ENCODE data around the gene FANCG.

FANCG gene

DNA sequence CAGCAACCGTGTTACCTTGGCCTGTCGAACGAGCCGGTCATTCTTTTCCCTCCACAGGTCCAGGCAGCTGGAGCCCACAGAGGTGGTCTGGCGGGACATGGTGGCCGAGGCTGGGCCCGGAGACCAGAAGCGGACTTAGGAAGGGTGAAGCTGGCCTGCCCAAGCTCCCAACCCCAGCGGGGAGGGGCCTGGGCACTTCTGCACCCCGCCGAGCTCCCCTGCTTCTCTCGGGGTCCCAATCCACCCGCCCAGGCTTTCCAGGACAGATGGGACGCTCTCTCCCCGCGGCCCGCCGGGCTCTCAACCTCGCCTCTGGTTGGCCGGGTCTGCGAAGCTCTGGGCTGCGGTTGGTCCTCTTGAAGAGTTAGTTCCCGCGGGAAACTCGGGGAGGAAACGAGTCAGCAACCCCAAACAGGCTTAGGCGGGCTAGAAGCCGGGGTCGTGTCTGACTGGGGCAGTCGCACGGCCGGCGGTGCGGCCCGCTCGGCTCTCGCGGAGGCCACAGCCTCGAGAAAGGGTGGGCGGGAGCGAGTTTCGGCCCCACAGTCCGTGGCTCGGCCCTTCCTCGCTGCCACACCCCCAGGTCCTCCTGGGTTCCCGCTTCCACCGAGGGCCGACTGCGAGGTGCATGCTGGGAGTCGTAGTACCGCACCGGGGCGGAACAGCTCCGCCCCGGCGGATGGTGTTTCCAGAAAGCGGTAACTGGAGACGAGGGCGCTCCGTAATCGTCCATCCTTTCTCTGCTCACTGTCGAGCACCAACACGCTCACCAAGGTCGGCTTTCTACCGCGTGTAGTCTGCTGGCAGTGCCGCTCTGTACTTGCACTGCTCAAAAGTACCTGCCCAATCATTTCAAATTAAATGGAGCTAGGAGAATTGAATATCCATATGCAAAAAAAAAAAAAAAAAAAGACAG lies at the start of gene FANCG:
TSS of gene FANCG (minus strand) at position 517 of the 916 bp plus-strand sequence. CDS start at position 99, 418 bp downstream.
- peak; percentile 83 for DNase-seq

DNA sequence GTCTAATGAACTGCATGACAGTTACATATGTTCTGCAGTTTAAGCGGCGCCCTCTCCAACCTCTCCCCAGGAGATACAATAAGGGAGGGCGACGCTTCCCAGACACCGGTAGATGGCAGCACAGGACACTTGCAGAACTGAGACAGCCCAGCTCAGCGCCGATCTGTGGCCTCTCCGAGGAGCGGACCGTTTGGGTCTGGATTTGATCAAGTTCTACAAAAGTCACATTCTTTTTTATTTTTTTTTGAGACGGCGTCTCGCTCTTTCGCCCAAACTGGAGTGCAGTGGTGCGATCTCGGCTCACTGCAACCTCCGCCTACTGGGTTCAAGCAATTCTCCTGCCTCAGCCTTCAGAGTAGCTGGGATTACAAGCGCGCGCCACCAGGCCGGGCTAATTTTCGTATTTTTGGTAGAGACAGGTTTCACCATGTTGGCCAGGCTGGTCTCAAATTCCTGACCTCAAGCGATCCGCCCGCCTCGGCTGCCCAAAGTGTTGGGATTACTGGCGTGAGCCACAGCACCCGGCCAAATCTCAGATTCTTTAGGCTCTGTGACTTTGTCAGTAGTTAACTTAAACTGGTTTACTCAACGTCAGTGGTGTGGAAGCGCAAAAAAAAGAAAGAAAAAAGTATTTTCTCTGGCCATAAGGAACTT lies 37.3 kb upstream of the FANCG start:
- DNase-seq, result peak; percentile 86

- DNase-seq, result no peak
Measured at GRCh38 chr9:35116539-35116897, 36.8 kb upstream of the FANCG start.

DNA sequence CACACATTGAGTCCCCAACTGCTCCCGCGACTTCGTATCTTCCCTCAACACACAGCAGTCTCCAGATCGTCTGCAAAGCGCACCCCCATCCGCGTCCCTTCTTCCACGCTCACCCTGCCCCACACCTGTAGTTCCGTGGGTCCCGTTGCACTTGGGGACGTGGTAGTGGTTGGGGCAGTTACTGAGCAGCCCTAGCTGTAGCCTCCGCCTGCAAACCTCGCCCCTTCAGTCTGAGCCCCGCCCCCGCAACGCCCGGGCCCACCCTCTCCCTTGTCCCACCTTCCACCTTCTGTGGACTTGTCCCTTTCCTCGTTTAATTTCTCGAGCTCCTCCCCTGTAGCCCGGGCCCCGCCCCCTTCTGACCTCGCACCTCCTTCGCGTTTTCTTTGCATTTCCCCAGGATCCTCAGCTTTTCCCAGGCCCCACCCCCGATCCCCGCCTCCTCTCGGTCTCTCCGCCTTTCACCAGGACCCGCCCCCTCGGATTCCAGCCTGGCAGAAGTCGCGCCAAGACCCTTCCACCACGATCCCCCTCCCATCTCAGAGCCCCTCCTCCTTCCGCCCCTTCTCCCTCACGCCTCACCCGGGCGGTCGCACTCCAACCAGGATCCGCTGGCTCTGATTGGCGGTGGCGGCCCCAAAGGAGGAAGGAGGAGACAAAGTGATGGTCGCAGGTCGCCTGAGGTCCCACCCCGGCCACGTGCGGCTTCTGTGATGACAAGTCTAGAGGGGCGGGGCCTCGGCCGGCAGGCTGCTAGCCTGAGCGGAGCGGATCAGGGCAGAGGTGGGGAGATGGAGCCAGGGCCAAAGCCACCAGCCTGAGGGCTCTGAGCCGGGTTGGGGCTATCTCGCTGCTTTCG lies 36.2 kb upstream of the FANCG start, which contains the start of gene ATOSB:
TSS of gene ATOSB (minus strand) at position 183 of the 859 bp plus-strand sequence. CDS start 7,588 bp downstream, outside the sequence.
- peak; percentile 92 for DNase-seq

GRCh38 chr9:35114840-35115628 lies 35.3 kb upstream of the FANCG start:
- peak; percentile 19 for DNase-seq

DNA sequence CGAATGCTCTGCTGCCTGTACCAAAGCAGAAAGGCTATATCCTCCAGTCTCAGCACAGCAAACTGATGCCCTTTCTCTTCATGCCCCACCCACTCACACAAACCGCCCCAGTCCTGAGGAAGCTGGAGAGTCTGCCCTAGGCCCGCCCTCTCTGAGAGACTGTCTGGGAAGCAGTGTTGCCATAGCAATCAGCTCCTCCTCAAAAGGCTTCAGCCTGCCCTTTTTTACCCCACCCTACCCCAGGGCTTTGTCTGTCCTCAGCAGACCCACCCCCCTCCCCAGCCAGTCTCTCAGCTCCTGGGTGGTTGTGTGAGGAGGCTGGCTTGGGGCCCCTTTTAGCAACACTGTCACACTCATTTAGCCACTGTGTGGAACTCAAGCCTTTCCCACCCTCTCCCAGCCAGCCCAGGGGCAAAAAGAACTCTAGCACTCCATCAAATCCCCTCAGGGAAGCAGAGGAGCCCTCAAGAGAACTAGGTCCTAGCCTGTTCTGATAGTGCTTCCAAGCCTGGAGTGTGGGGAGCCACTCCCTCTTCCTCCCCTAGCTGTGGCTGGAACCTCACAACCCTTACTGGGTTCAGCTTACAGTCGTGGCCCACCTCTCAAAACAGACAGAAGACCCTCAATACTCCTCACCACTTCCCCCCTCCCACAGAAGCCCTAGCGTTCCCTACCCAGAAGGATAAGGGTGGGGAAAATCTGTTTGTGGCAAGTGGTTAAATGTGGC lies 34.5 kb upstream of the FANCG start:
- peak; percentile 47 for DNase-seq

DNA sequence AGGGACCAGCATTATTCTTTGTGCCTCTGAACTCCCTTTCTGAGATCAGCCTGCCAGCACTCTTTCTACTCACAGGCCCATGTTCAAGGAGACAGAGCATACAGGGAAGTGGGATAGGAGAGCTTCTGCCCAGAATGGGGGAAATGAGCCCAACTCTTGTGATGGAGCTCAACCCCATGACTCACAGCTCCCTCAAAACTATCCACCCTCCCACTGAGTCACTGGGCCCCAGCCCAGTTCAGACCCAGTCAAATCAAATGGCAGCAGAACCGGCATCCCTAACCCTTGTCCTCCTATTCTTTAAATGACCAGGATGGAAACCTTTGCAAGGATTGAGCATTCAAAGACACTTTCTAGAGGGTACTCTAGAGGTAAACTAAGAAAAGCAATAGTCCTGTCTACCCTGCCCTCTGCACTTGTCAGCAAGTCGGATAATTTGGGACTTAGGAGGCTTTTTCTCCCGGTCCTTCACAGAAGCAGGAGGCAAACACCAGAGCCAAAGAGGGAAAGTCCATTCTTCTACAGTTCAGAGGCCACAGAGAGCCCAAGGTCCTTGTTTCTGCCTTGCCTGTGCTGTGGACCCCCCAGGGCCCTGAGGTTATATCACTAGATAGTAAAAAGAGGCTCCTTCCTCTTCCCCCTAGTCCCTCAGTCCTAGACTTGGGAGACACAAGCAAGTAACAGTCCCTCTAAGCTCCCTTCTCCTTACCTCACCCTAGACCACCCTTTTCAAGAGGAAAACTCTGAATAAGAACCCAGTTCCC lies 32.7 kb upstream of the FANCG start:
- DNase-seq, result no peak

DNA sequence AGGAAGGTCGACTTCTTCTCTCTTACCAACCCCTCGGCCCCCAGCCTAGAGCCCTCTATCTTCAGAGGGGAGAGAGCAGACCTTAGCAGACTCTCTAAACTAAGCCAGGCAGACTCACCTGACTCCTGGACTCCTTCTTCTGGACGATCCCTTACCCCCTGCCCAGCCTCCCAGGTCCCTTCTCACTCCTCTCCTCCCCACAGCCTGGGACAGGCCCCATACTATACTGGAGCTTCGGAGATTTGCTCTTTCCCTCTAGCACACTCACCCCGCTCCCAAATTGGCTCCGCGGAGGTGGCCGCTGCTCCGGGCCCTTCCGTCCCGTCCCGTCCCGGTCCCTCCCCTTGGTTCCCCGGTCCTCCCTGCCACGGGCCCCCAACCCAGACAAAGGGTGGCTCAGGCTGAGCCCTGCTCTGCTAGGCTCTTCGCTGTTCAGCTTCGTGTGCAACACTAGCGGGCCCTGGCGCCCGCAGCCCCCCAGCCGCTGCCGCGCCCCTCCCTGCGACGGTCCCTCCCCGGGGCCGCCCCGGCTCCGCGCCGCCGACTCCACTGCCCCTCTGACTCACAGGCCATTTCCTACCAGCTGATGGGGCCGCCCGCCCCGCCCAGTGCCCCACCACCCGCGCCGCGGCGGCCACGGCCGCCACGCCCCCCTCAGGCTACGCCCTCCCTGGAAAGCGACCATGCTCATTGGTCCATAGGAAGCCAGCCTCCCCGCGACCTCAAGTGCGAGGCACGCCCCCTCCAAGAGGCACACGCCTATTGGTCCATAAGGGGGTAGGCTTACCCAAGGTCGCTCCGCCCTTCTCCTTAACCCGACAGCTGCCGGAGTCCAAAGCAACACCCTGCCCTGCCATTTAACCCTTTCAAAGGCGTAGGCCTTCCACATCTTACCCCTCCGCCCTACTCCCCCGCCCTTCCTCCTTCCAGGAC lies 31.5 kb upstream of the FANCG start:
- peak; percentile 96 for DNase-seq

DNA sequence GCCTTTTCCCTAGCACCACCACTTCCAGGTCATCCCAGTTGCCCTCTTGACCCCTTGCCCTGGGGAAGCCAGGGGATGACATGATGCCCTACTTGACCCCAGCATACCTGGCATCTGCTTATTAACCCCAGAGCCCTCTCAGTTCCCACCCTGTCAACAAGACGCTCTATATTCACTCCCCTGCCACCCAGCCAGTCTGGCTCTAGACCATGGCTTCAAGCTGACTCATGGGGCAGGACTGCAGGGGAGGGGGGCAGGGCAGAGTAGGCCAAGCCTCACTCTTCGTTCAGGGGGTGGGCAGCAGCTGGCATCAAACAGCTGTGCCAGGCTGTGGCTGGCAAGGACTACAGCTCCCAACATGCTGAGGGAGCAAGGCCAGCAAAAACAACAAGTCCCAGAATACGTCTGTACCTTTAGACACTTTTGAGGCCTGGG lies 30.6 kb upstream of the FANCG start:
- DNase-seq, result no peak

DNA sequence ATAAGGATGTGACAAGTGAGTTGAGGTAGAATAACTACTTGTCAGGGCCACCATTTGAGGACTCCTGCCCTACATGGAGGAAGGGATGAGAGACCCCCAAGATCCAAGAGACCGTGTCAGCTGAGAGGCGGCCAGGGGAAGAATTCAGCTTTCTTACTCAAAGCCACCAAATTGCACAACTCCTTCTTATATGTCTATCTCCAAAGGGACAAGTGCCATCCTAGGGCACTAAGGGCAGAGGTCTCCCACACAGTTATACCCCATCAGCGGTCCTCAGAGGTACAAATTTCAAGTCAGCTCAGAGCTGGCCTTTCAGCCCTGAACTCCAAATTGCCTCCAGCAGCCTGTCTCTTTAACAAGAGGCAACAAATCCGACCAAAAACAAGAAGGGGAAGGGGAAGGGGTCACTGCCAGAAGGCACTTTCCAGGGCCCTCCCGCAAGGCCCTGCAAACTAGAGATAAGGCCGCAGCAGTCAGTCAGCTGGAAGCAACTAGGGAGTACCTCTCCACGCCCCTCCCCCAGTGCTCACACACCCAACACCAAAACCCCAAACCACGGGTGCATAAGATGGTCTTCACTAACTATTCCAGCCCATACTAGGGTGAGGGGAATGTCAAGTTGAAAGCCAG lies 29.3 kb upstream of the FANCG start:
- no peak for DNase-seq

- DNase-seq, result no peak
Measured at GRCh38 chr9:35108461-35108860, 28.7 kb upstream of the FANCG start.

GRCh38 chr9:35107297-35108290 lies 27.9 kb upstream of the FANCG start:
- no peak for DNase-seq

DNA sequence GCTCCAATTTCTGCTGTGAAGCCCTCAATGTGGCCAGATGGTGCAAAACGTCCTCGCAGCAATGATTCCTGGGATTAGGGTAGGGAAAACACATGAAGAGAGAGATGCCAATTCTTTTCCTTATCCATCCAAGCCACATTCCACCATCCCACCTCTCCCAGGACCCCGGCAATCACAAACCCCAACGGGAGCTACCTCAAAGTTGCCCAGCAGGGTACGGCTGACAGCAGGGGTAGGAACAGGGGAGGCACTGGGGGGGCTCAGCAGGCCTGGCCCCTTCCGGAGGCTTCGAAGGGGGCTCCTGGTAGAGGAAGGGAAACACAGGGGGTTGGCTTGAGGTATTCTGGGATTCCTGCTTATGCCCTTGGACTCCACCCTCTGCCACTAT lies 26.6 kb upstream of the FANCG start:
- no peak for DNase-seq

- DNase-seq, result no peak
Measured at GRCh38 chr9:35105571-35106342, 26.0 kb upstream of the FANCG start.

DNA sequence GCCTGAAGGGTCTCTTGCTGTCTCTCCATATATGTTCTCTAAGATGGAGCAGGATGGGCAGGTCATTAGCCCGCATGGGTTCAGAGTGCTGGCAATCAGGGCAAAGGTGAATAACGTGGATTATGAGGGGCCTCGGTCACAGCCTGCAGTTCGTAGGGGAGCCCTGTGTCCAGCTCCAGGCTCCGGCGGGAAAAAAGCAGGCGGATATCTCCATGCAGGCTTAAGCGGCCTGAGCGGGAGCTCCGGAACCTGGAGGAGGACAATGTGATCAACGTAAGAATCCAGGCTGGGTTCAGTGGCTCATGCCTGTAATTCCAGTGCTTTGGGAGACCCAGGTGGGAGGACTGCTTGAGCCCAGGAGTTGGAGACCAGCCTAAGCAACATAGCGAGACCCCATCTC lies 25.4 kb upstream of the FANCG start:
- DNase-seq, result no peak

GRCh38 chr9:35104586-35104985 lies 24.8 kb upstream of the FANCG start:
- DNase-seq, result no peak

DNA sequence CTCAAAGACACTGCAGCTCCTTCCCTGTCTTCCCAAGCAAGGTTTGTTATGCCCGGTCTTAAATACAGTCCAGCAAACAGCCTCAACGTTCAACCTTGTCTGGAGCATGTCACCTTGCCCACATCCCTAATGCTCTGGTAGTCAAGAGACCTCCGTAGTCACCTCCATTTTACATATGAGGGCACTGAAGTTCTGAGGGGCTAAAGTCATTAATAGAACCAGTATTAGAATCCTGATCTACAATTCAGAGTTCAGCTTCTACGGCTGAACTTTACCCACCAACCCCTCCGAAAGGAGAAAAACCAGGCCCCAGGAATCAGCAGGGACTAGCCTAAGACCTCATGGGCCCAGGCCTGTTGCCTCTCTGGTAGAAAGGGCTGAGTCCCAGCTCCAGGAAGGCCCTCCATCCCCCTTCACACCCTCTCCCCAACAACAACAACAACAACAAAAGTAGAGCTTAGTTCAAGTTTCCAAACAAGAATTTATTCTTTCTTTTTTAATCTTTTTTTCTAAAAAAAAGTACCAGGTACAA lies 24.0 kb upstream of the FANCG start:
- DNase-seq, result no peak

All from activated naive CD4-positive, alpha-beta T cell treated with anti-CD3 and anti-CD28 coated beads, Interleukin-2, amount 50 U/mL, for 16 hours (primary cell).